Pancreas (tissue), 10 donors: ENCODE results near the gene ASPHD1. TPM values are rescaled to one million over a fixed set of nuclear protein-coding genes. Genes with fewer than 3 reads are reported as not detected.
A peak's percentile ranks its signal among the peaks of the same experiment; 100 is the strongest.

Source experiments
- ATAC-seq, 4 donors: fragments of 200-7000 bp; cut with Tn5 transposase; one replicate each; pipeline versions ENCODE4 v1.8.0 to v1.9.1; 2020; ENCODE audit warnings: mild to moderate bottlenecking in 4 of 4, moderate library complexity in 4 of 4
- DNase-seq, 6 donors: peaks; one replicate each; pipeline ENCODE4 v3.0.0-alpha.2; 2020
- FAIRE-seq: peaks from 2 replicates; lab custom pipeline; 2012; peaks lifted over from hg19 to GRCh38; lab: Jason Lieb, UNC
- H3K27ac ChIP-seq, 4 donors: fragments of 200-600 bp; sonication (generic); 1 replicate in 3 of 4; 2 replicates in 1 of 4; pipeline versions ENCODE4 v1.5.0 to v1.8.0; 2020
- H3K27me3 ChIP-seq, 4 donors: fragments of 200-600 bp; one replicate each; pipeline ENCODE4 v1.8.0; 2021
- H3K36me3 ChIP-seq, 3 donors: fragments of 200-600 bp; sonication (generic) in 1 of 3; one replicate each; pipeline versions ENCODE4 v1.5.0 to v1.8.0; 2020 to 2021
- H3K4me1 ChIP-seq, 3 donors: fragments of 200-600 bp; one replicate each; pipeline ENCODE4 v1.8.0; 2021
- H3K4me3 ChIP-seq, 4 donors: fragments of 200-600 bp; sonication (generic) in 2 of 4; one replicate each; pipeline versions ENCODE4 v1.5.0 to v1.8.0; 2020 to 2021
- H3K9me3 ChIP-seq, 4 donors: fragments of 200-600 bp; one replicate each; pipeline ENCODE4 v1.8.0; 2021
- WGBS, 2 donors: extraction: QIAGEN DNeasy Blood & Tissue Kit; methylation state at CpG; one replicate each; pipeline ENCODE4 v1.1.7; 2013; 5-methylcytosine and 5-hydroxymethylcytosine counted together
- intact Hi-C, 3 donors: fragments of 100-400 bp; cut with DNase I; formaldehyde crosslinking; loops; one replicate each; pipeline versions ENCODE4 v1.11.1 to v1.14.2; 2022
- polyA plus RNA-seq, 2 donors: library from polyadenylated mRNA; stranded (reverse); fragments of 200-250 nt; gene quantifications; one replicate each; pipeline ENCODE4 v1.2.3, GENCODE V29; 2013
- total RNA-seq, 6 donors: library from RNA; stranded (reverse); fragmentation: NEBNext Ultra II Directional in 4 of 6; extraction: Animal tissue kit (Norgen Biotek cat#: 25700) in 4 of 6; gene quantifications; one replicate each; pipeline versions ENCODE4 v1.2.1 to v1.2.4, GENCODE V29; 2021 to 2023
- TF ChIP-seq, protein P1 (sequence below), 4 donors: fragments of 200-600 bp; sonication (generic) in 3 of 4; IDR thresholded peaks; one replicate each; pipeline versions ENCODE4 v1.5.0 to v1.8.0; 2021; ENCODE audit warnings: antibody characterized with exemption in 4 of 4
- donor health status: healthy with polysubstance abuse.
- donor health status: DM: no; HTN: no; CAD: no; lungs with moderate emphysema.
- donor health status: DM: no; HTN: no; CAD: no.
- donor health status: control.
- donor health status: control.
- donor health status: Bipolar disorder and iron deficiency.
- donor health status: DM: yes; HTN: yes; CAD: no.
- donor health status: DM: no; HTN: no; CAD: no.
- donor health status: DM: no; HTN: no; CAD: no.
- donor health status: DM: yes; HTN: yes; CAD: no.

The ASPHD1 gene, protein sequence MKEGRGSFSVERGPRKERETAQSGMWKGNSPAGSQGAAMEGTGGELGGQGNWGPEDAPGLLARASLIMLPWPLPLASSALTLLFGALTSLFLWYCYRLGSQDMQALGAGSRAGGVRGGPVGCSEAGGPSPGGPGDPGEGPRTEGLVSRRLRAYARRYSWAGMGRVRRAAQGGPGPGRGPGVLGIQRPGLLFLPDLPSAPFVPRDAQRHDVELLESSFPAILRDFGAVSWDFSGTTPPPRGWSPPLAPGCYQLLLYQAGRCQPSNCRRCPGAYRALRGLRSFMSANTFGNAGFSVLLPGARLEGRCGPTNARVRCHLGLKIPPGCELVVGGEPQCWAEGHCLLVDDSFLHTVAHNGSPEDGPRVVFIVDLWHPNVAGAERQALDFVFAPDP
- 10 to 100 TPM in 1 of 6 donors, 1 to 10 TPM in 5; 3.8 to 11.2 (median 7.1) TPM for total RNA-seq
- 10 to 100 TPM; 11.9 to 21.2 TPM for polyA plus RNA-seq

DNA sequence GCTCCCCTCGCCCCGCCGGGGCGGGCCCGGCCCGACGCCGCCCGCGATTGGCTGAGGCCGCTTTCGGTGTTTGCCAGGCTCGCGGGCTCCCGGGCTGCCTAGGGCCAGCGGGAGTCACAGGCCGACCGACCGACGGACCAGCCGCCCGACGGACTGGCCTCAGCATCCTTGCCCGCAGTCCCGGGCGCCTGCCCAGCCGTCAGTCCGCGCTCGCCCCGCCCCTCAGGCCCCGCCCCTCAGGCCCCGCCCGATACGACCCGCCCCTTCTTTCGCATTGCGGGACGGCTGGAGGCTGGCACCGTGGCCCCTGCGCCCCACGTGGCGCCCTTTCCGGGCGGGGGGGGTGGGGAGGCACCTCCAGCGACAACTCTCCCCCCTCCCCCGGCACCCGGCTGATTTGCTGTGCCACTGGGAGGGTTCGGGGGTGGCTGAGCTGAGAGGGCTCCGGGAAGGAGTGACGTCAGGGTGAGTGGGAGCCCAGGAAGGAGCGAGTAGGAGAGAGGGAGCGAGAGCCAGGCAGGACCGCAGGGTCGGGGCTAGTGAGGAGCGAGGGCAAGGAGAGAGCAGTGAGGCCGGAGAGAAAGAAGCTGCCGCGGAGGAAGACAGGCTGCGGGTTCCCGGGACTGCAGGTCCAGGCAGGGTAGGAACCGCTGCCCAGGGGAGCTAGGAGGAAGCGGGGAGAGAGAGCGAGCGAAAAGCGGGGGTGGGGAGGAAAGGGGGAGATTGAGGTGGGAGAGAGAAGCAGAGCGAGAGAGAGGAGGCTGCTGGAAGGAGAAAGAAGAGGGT lies at the start of gene ASPHD1:
Gene ASPHD1 (plus strand): TSS at position 387 of the 786 bp plus-strand sequence. CDS start 484 bp downstream, outside the sequence.
- peaks cover 0 to 5% (median 4%) of the 10 kb centered on the region in 3 donors for H3K4me1 ChIP-seq
- DNase-seq = peak; percentile 81 to 90 (median 86)
- ATAC-seq = peak; percentile 79 to 88 (median 82)
- no peaks in the 10 kb centered on the region for H3K9me3 ChIP-seq
- intact Hi-C loops = no loop called here
- peak within 1 kb of the TSS; percentile 60 to 85 (median 76) for H3K27ac ChIP-seq
- peak within 1 kb of the TSS; percentile 51 to 67 (median 56) for H3K4me3 ChIP-seq
- TF ChIP-seq, protein P1, sequence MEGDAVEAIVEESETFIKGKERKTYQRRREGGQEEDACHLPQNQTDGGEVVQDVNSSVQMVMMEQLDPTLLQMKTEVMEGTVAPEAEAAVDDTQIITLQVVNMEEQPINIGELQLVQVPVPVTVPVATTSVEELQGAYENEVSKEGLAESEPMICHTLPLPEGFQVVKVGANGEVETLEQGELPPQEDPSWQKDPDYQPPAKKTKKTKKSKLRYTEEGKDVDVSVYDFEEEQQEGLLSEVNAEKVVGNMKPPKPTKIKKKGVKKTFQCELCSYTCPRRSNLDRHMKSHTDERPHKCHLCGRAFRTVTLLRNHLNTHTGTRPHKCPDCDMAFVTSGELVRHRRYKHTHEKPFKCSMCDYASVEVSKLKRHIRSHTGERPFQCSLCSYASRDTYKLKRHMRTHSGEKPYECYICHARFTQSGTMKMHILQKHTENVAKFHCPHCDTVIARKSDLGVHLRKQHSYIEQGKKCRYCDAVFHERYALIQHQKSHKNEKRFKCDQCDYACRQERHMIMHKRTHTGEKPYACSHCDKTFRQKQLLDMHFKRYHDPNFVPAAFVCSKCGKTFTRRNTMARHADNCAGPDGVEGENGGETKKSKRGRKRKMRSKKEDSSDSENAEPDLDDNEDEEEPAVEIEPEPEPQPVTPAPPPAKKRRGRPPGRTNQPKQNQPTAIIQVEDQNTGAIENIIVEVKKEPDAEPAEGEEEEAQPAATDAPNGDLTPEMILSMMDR (IDR thresholded peaks at IDR 0.05) = no peak
- no peaks in the 10 kb centered on the region for H3K36me3 ChIP-seq
- WGBS, 2 donors = 0 to 1% methylated on average over 49 to 67 of the region's 67 CpGs
- no peaks in the 10 kb centered on the region for H3K27me3 ChIP-seq
- no peak for FAIRE-seq

DNA sequence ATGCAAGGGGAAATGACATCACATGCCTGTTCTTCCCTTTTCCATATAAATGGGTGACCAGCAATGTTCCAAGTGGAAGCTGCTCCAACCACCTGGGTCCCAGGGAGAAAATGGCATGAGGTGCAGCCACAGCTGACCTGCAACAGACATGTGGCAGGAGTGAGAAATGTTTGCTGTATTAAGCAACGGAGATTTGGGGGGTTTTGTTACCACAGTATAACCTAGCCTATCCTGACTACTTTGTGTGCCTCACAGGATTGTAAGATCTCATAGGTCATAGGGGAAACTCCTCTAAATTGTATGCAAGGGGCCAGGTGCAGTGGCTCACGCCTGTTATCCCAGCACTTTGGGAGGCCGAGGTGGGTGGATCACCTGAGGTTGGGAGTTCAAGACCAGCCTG lies 49.3 kb upstream of the ASPHD1 start:
- ATAC-seq (no peak), DNase-seq (no peak), FAIRE-seq (no peak)
- no peaks in the 10 kb centered on the region for H3K9me3 ChIP-seq
- H3K27ac ChIP-seq = no peak overlapping the region
- H3K4me1 ChIP-seq = no peaks in the 10 kb centered on the region
- intact Hi-C loops = no loop called here
- no peak overlapping the region for H3K4me3 ChIP-seq
- H3K27me3 ChIP-seq = no peaks in the 10 kb centered on the region
- peaks cover 0 to 19% (median 5%) of the 10 kb centered on the region in 3 donors for H3K36me3 ChIP-seq
- TF ChIP-seq, protein P1 (IDR thresholded peaks at IDR 0.05) = no peak
- WGBS, 2 donors = 66 to 76% methylated on average over 3 of the region's 3 CpGs

DNA sequence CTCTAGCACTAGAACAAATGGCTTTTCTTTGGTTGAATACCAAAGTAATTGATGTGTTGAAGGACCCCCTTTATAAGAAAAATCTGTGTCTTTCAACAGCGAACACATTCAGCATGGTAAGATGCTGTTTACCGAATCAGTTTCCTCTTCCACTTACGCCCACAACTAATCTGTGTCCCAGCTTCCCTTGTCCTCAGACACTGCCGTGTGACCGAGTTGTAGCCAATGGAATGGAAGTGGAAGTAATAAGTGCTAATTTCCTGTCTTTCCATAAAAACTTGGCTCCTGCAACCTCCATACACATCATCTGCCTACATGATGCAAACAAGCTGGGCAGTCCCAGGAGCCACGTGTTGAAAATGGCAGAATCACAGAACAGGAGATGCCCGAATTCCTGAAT lies 47.6 kb upstream of the ASPHD1 start:
- Histone ChIP-seq H3K36me3 (peaks cover 0 to 3% (median 0%) of the 10 kb centered on the region in 3 donors), H3K4me3 (no peak overlapping the region), H3K27me3 (no peaks in the 10 kb centered on the region), H3K4me1 (no peaks in the 10 kb centered on the region), H3K27ac (no peak overlapping the region), H3K9me3 (no peaks in the 10 kb centered on the region)
- intact Hi-C loops = no loop called here
- ATAC-seq (peak in 1 of 4 donors; percentile 6), FAIRE-seq (no peak), DNase-seq (no peak)
- 75 to 80% methylated on average over 7 of the region's 7 CpGs for WGBS, 2 donors
- TF ChIP-seq, protein P1 (IDR thresholded peaks at IDR 0.05) = no peak

DNA sequence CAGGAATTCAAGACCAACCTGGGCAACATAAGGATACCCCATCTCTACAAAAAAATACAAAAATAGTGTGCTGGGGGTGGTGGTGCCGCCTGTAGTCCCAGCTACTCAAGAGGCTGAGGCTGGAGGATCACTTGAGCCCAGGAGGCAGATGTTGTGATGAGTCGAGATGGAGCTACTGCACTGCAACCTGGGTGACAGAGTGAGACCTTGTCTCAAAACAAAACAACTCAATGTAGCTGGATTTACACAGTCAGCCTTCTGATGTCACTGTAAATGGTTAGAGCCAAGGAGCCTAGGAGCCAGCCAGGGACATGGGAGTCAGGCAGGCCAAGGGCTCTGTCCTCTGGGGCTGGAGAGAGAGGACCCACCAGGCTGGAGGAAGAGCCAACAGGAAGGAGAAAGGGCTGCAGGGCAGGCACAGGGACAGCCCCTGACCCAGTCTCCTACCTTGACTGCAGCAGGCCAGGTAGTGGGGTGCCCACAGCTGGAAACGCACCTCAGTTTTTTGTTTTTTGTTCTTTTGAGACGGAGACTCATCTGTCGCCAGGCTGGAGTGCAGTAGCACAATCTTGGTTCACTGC lies 45.7 kb upstream of the ASPHD1 start:
- Histone ChIP-seq H3K36me3 (peaks cover 0 to under 1% (median 0%) of the 10 kb centered on the region in 3 donors), H3K4me1 (no peaks in the 10 kb centered on the region), H3K27ac (no peak overlapping the region), H3K9me3 (no peaks in the 10 kb centered on the region), H3K4me3 (no peak overlapping the region), H3K27me3 (no peaks in the 10 kb centered on the region)
- no peak for ATAC-seq
- no peak for DNase-seq
- 84 to 88% methylated on average over 5 of the region's 5 CpGs for WGBS, 2 donors
- intact Hi-C loops = no loop called here
- FAIRE-seq = no peak
- TF ChIP-seq, protein P1 (IDR thresholded peaks at IDR 0.05) = no peak
